ENCODE data around the gene OFD1.
"Not testable (repeated sequence)": the region's sequence is repeated elsewhere in the genome, so short reads cannot be mapped to it uniquely, and the experiment has no call there.

OFD1 gene

GRCh38 chrX:13721819-13722519, 12.6 kb upstream of the OFD1 start:
- Histone ChIP-seq H3K36me3 (ENCODE audit: control insufficient read depth in 2 of 2, insufficient read depth in 2 of 2, low read length in 2 of 2) (peaks cover 20 to 21% of the 10 kb centered on the region in 2 donors), H3K9me3 (ENCODE audit: control insufficient read depth in 2 of 2, low read length in 2 of 2) (no peaks in the 10 kb centered on the region), H3K4me3 (ENCODE audit: low read length in 2 of 2) (no peak overlapping the region), H3K9ac (ENCODE audit: low read depth in 1 of 2, low read length in 2 of 2) (no peak overlapping the region), H3K27ac (ENCODE audit: low read depth in 2 of 2, low read length in 2 of 2) (peak overlapping the region in 1 of 2 donors; percentile 5), H3K27me3 (ENCODE audit: control insufficient read depth in 2 of 2, insufficient read depth in 2 of 2, low read length in 2 of 2) (no peaks in the 10 kb centered on the region), H3K4me1 (ENCODE audit: control insufficient read depth in 2 of 2, insufficient read depth in 2 of 2, low read length in 2 of 2) (no peaks in the 10 kb centered on the region)

GRCh38 chrX:13724878-13725277, 9.7 kb upstream of the OFD1 start:
- H3K4me3 ChIP-seq (ENCODE audit: low read length in 2 of 2); H3K9me3 ChIP-seq (ENCODE audit: control insufficient read depth in 2 of 2, low read length in 2 of 2); H3K9ac ChIP-seq (ENCODE audit: low read depth in 1 of 2, low read length in 2 of 2); H3K27ac ChIP-seq (ENCODE audit: low read depth in 2 of 2, low read length in 2 of 2); H3K4me1 ChIP-seq (ENCODE audit: control insufficient read depth in 2 of 2, insufficient read depth in 2 of 2, low read length in 2 of 2); H3K27me3 ChIP-seq (ENCODE audit: control insufficient read depth in 2 of 2, insufficient read depth in 2 of 2, low read length in 2 of 2); H3K36me3 ChIP-seq (ENCODE audit: control insufficient read depth in 2 of 2, insufficient read depth in 2 of 2, low read length in 2 of 2): not testable (repeated sequence)

GRCh38 chrX:13726583-13726982, 8.0 kb upstream of the OFD1 start:
- not testable (repeated sequence) for H3K4me1 ChIP-seq (ENCODE audit: control insufficient read depth in 2 of 2, insufficient read depth in 2 of 2, low read length in 2 of 2); H3K27me3 ChIP-seq (ENCODE audit: control insufficient read depth in 2 of 2, insufficient read depth in 2 of 2, low read length in 2 of 2); H3K9me3 ChIP-seq (ENCODE audit: control insufficient read depth in 2 of 2, low read length in 2 of 2); H3K4me3 ChIP-seq (ENCODE audit: low read length in 2 of 2); H3K27ac ChIP-seq (ENCODE audit: low read depth in 2 of 2, low read length in 2 of 2); H3K36me3 ChIP-seq (ENCODE audit: control insufficient read depth in 2 of 2, insufficient read depth in 2 of 2, low read length in 2 of 2); H3K9ac ChIP-seq (ENCODE audit: low read depth in 1 of 2, low read length in 2 of 2)

GRCh38 chrX:13730523-13730922, 4.0 kb upstream of the OFD1 start:
- not testable (repeated sequence) for H3K36me3 ChIP-seq (ENCODE audit: control insufficient read depth in 2 of 2, insufficient read depth in 2 of 2, low read length in 2 of 2); H3K4me3 ChIP-seq (ENCODE audit: low read length in 2 of 2); H3K27ac ChIP-seq (ENCODE audit: low read depth in 2 of 2, low read length in 2 of 2); H3K9me3 ChIP-seq (ENCODE audit: control insufficient read depth in 2 of 2, low read length in 2 of 2); H3K27me3 ChIP-seq (ENCODE audit: control insufficient read depth in 2 of 2, insufficient read depth in 2 of 2, low read length in 2 of 2); H3K9ac ChIP-seq (ENCODE audit: low read depth in 1 of 2, low read length in 2 of 2)
- peaks cover 0 to 11% of the 10 kb centered on the region in 2 donors for H3K4me1 ChIP-seq (ENCODE audit: control insufficient read depth in 2 of 2, insufficient read depth in 2 of 2, low read length in 2 of 2)

GRCh38 chrX:13732246-13733067, 2.1 kb upstream of the OFD1 start:
- H3K9ac ChIP-seq (ENCODE audit: low read depth in 1 of 2, low read length in 2 of 2), result no peak overlapping the region
- no peaks in the 10 kb centered on the region for H3K9me3 ChIP-seq (ENCODE audit: control insufficient read depth in 2 of 2, low read length in 2 of 2)
- no peak overlapping the region for H3K27ac ChIP-seq (ENCODE audit: low read depth in 2 of 2, low read length in 2 of 2)
- no peak overlapping the region for H3K4me3 ChIP-seq (ENCODE audit: low read length in 2 of 2)
- H3K36me3 ChIP-seq (ENCODE audit: control insufficient read depth in 2 of 2, insufficient read depth in 2 of 2, low read length in 2 of 2), result peaks cover 0 to 3% of the 10 kb centered on the region in 2 donors
- no peaks in the 10 kb centered on the region for H3K27me3 ChIP-seq (ENCODE audit: control insufficient read depth in 2 of 2, insufficient read depth in 2 of 2, low read length in 2 of 2)
- H3K4me1 ChIP-seq (ENCODE audit: control insufficient read depth in 2 of 2, insufficient read depth in 2 of 2, low read length in 2 of 2), result peaks cover 0 to 22% of the 10 kb centered on the region in 2 donors

- Histone ChIP-seq H3K9me3 (ENCODE audit: control insufficient read depth in 2 of 2, low read length in 2 of 2) (no peaks in the 10 kb centered on the region), H3K4me1 (ENCODE audit: control insufficient read depth in 2 of 2, insufficient read depth in 2 of 2, low read length in 2 of 2) (peaks cover 0 to 22% of the 10 kb centered on the region in 2 donors), H3K36me3 (ENCODE audit: control insufficient read depth in 2 of 2, insufficient read depth in 2 of 2, low read length in 2 of 2) (peaks cover 0 to 6% of the 10 kb centered on the region in 2 donors), H3K4me3 (ENCODE audit: low read length in 2 of 2) (peak overlapping the region; percentile 83 to 90), H3K27ac (ENCODE audit: low read depth in 2 of 2, low read length in 2 of 2) (peak overlapping the region; percentile 95 to 96), H3K9ac (ENCODE audit: low read depth in 1 of 2, low read length in 2 of 2) (peak overlapping the region; percentile 72 to 86), H3K27me3 (ENCODE audit: control insufficient read depth in 2 of 2, insufficient read depth in 2 of 2, low read length in 2 of 2) (no peaks in the 10 kb centered on the region)
Measured at GRCh38 chrX:13733506-13733905, 1.0 kb upstream of the OFD1 start.

- Histone ChIP-seq H3K4me1 (ENCODE audit: control insufficient read depth in 2 of 2, insufficient read depth in 2 of 2, low read length in 2 of 2) (peaks cover 0 to 6% of the 10 kb centered on the region in 2 donors), H3K27me3 (ENCODE audit: control insufficient read depth in 2 of 2, insufficient read depth in 2 of 2, low read length in 2 of 2) (no peaks in the 10 kb centered on the region), H3K9me3 (ENCODE audit: control insufficient read depth in 2 of 2, low read length in 2 of 2) (no peaks in the 10 kb centered on the region), H3K36me3 (ENCODE audit: control insufficient read depth in 2 of 2, insufficient read depth in 2 of 2, low read length in 2 of 2) (peaks cover 13 to 20% of the 10 kb centered on the region in 2 donors), H3K4me3 (ENCODE audit: low read length in 2 of 2) (no peak overlapping the region), H3K27ac (ENCODE audit: low read depth in 2 of 2, low read length in 2 of 2) (no peak overlapping the region), H3K9ac (ENCODE audit: low read depth in 1 of 2, low read length in 2 of 2) (no peak overlapping the region)
Measured at GRCh38 chrX:13741695-13742094, 7.1 kb downstream of the OFD1 start.

- Histone ChIP-seq H3K9me3 (ENCODE audit: control insufficient read depth in 2 of 2, low read length in 2 of 2) (no peaks in the 10 kb centered on the region), H3K4me1 (ENCODE audit: control insufficient read depth in 2 of 2, insufficient read depth in 2 of 2, low read length in 2 of 2) (no peaks in the 10 kb centered on the region), H3K4me3 (ENCODE audit: low read length in 2 of 2) (peak overlapping the region in 1 of 2 donors; percentile 32), H3K27ac (ENCODE audit: low read depth in 2 of 2, low read length in 2 of 2) (no peak overlapping the region), H3K36me3 (ENCODE audit: control insufficient read depth in 2 of 2, insufficient read depth in 2 of 2, low read length in 2 of 2) (peaks cover 18 to 21% of the 10 kb centered on the region in 2 donors), H3K27me3 (ENCODE audit: control insufficient read depth in 2 of 2, insufficient read depth in 2 of 2, low read length in 2 of 2) (no peaks in the 10 kb centered on the region), H3K9ac (ENCODE audit: low read depth in 1 of 2, low read length in 2 of 2) (no peak overlapping the region)
Measured at GRCh38 chrX:13742397-13743176, 8.0 kb downstream of the OFD1 start.

- Histone ChIP-seq H3K4me1 (ENCODE audit: control insufficient read depth in 2 of 2, insufficient read depth in 2 of 2, low read length in 2 of 2) (no peaks in the 10 kb centered on the region), H3K9ac (ENCODE audit: low read depth in 1 of 2, low read length in 2 of 2) (no peak overlapping the region), H3K27me3 (ENCODE audit: control insufficient read depth in 2 of 2, insufficient read depth in 2 of 2, low read length in 2 of 2) (no peaks in the 10 kb centered on the region), H3K9me3 (ENCODE audit: control insufficient read depth in 2 of 2, low read length in 2 of 2) (no peaks in the 10 kb centered on the region), H3K27ac (ENCODE audit: low read depth in 2 of 2, low read length in 2 of 2) (no peak overlapping the region), H3K36me3 (ENCODE audit: control insufficient read depth in 2 of 2, insufficient read depth in 2 of 2, low read length in 2 of 2) (peaks cover 30 to 42% of the 10 kb centered on the region in 2 donors), H3K4me3 (ENCODE audit: low read length in 2 of 2) (no peak overlapping the region)
Measured at GRCh38 chrX:13747836-13748235, 13.3 kb downstream of the OFD1 start.

GRCh38 chrX:13748486-13748885, 13.9 kb downstream of the OFD1 start:
- Histone ChIP-seq H3K4me3 (ENCODE audit: low read length in 2 of 2) (no peak overlapping the region), H3K36me3 (ENCODE audit: control insufficient read depth in 2 of 2, insufficient read depth in 2 of 2, low read length in 2 of 2) (peaks cover 30 to 46% of the 10 kb centered on the region in 2 donors), H3K9ac (ENCODE audit: low read depth in 1 of 2, low read length in 2 of 2) (no peak overlapping the region), H3K27me3 (ENCODE audit: control insufficient read depth in 2 of 2, insufficient read depth in 2 of 2, low read length in 2 of 2) (no peaks in the 10 kb centered on the region), H3K27ac (ENCODE audit: low read depth in 2 of 2, low read length in 2 of 2) (no peak overlapping the region), H3K9me3 (ENCODE audit: control insufficient read depth in 2 of 2, low read length in 2 of 2) (no peaks in the 10 kb centered on the region), H3K4me1 (ENCODE audit: control insufficient read depth in 2 of 2, insufficient read depth in 2 of 2, low read length in 2 of 2) (no peaks in the 10 kb centered on the region)

Measured in mucosa of rectum (tissue), 2 donors.